Non-pigmented ciliary epithelial cell (primary cell): Measurements from ENCODE around the gene DTX4.
A peak's percentile ranks its signal among the peaks of the same experiment; 100 is the strongest.

Source experiments
- DNase-seq: peaks from one replicate; pipeline ENCODE4 v3.0.0-alpha.2; 2010; ENCODE audit warnings: low read depth

Gene DTX4

GRCh38 chr11:59221441-59221840, 49.5 kb downstream of the DTX4 start:
- DNase-seq = peak; percentile 57

- DNase-seq = no peak
These were observed 50.6 kb downstream of the DTX4 start for GRCh38 chr11:59222464-59223060.

GRCh38 chr11:59223177-59223576, 51.2 kb downstream of the DTX4 start:
- DNase-seq = no peak

- no peak for DNase-seq
These were observed 51.7 kb downstream of the DTX4 start for GRCh38 chr11:59223611-59224010.

GRCh38 chr11:59224351-59224928, 52.5 kb downstream of the DTX4 start:
- DNase-seq = no peak

GRCh38 chr11:59225017-59225416, 53.1 kb downstream of the DTX4 start:
- DNase-seq = no peak

GRCh38 chr11:59226396-59226795, 54.5 kb downstream of the DTX4 start:
- no peak for DNase-seq

- no peak for DNase-seq
These were observed 68.4 kb downstream of the DTX4 start for GRCh38 chr11:59240322-59240721.

GRCh38 chr11:59243633-59244032, 71.7 kb downstream of the DTX4 start:
- DNase-seq = no peak

GRCh38 chr11:59247531-59248227, 75.7 kb downstream of the DTX4 start:
- no peak for DNase-seq

- no peak for DNase-seq
These were observed 77.6 kb downstream of the DTX4 start for GRCh38 chr11:59249535-59249934.

GRCh38 chr11:59253001-59253400, 81.1 kb downstream of the DTX4 start:
- no peak for DNase-seq

GRCh38 chr11:59254286-59254685, 82.4 kb downstream of the DTX4 start:
- DNase-seq = no peak

- no peak for DNase-seq
These were observed 83.3 kb downstream of the DTX4 start for GRCh38 chr11:59255281-59255680.
